GM19193 (cell line): ENCODE data around the gene AGBL4.

ENCODE experiments used
- POLR2A ChIP-seq: IDR thresholded peaks from 4 replicates; pipeline ENCODE4 v1.6.1; 2011; ENCODE audit not compliant: insufficient read depth, insufficient read length; ENCODE audit errors: extremely low read depth

The AGBL4 gene

GRCh38 chr1:48966583-48966982 is 1057.2 kb downstream of the AGBL4 start:
- TF ChIP-seq POLR2A: no peak

GRCh38 chr1:48960320-48960719 is 1063.4 kb downstream of the AGBL4 start:
- TF ChIP-seq POLR2A: no peak

- no peak for TF ChIP-seq POLR2A
Measured at GRCh38 chr1:48955774-48956173, 1068.0 kb downstream of the AGBL4 start.

- no peak for TF ChIP-seq POLR2A
Measured at GRCh38 chr1:48953617-48954016, 1070.1 kb downstream of the AGBL4 start.

GRCh38 chr1:48948562-48948961 is 1075.2 kb downstream of the AGBL4 start:
- TF ChIP-seq POLR2A: no peak

- TF ChIP-seq POLR2A: no peak
Measured at GRCh38 chr1:48947761-48948537, 1075.8 kb downstream of the AGBL4 start.

GRCh38 chr1:48946070-48946469 is 1077.7 kb downstream of the AGBL4 start:
- no peak for TF ChIP-seq POLR2A

- no peak for TF ChIP-seq POLR2A
Measured at GRCh38 chr1:48944811-48945210, 1078.9 kb downstream of the AGBL4 start.

- no peak for TF ChIP-seq POLR2A
Measured at GRCh38 chr1:48943826-48944225, 1079.9 kb downstream of the AGBL4 start.

GRCh38 chr1:48943393-48943792 is 1080.4 kb downstream of the AGBL4 start:
- no peak for TF ChIP-seq POLR2A

GRCh38 chr1:48940962-48941732 is 1082.6 kb downstream of the AGBL4 start:
- TF ChIP-seq POLR2A: no peak

GRCh38 chr1:48940354-48940753 is 1083.4 kb downstream of the AGBL4 start:
- TF ChIP-seq POLR2A: no peak

GRCh38 chr1:48939828-48940227 is 1083.9 kb downstream of the AGBL4 start:
- TF ChIP-seq POLR2A: no peak

- no peak for TF ChIP-seq POLR2A
Measured at GRCh38 chr1:48939042-48939441, 1084.7 kb downstream of the AGBL4 start.

- TF ChIP-seq POLR2A: no peak
Measured at GRCh38 chr1:48937732-48938131, 1086.0 kb downstream of the AGBL4 start.

- no peak for TF ChIP-seq POLR2A
Measured at GRCh38 chr1:48936436-48936835, 1087.3 kb downstream of the AGBL4 start.
